Thoracic aorta (tissue), 2 donors: Measurements from ENCODE around the gene PPP1R15B. TPM values are rescaled to one million over a fixed set of nuclear protein-coding genes. Genes with fewer than 3 reads are reported as not detected.
A peak's percentile ranks its signal among the peaks of the same experiment; 100 is the strongest.

ENCODE experiments used
- ATAC-seq: fragments of 150-250 bp; one replicate; pipeline ENCODE4 v1.8.0; 2017; ENCODE audit warnings: low read depth; ENCODE audit not compliant: insufficient number of reproducible peaks, low FRiP score
- DNase-seq: peaks from one replicate; pipeline ENCODE4 v3.0.0-alpha.2; 2020; ENCODE audit warnings: low spot score
- H3K27ac ChIP-seq, 2 donors: fragments of 200-600 bp; sonication (generic); 1 replicate in 1 of 2; 2 replicates in 1 of 2; pipeline ENCODE4 v1.5.1; 2016; ENCODE audit warnings: mild to moderate bottlenecking in 2 of 2, moderate library complexity in 2 of 2
- H3K27me3 ChIP-seq: fragments of 200-600 bp; sonication (generic); replicated peaks from 2 replicates; pipeline ENCODE4 v1.6.0; 2016; ENCODE audit warnings: mild to moderate bottlenecking; ENCODE audit not compliant: insufficient read depth
- H3K36me3 ChIP-seq: fragments of 200-600 bp; sonication (generic); one replicate; pipeline ENCODE4 v1.5.1; 2016
- H3K4me1 ChIP-seq, 2 donors: fragments of 200-600 bp; sonication (generic); 1 replicate in 1 of 2; 2 replicates in 1 of 2; pipeline versions ENCODE4 v1.5.1 to v1.6.0; 2016; ENCODE audit warnings: low read depth in 2 of 2, mild to moderate bottlenecking in 1 of 2; ENCODE audit not compliant: control insufficient read depth in 1 of 2
- H3K4me3 ChIP-seq: fragments of 200-600 bp; sonication (generic); 2 replicates; pipeline ENCODE4 v1.5.1; 2016; ENCODE audit warnings: mild to moderate bottlenecking
- H3K9me3 ChIP-seq: fragments of 200-600 bp; sonication (generic); 2 replicates; pipeline ENCODE4 v1.5.1; 2016
- CTCF ChIP-seq: fragments of 200-600 bp; sonication (generic); IDR thresholded peaks from one replicate; pipeline ENCODE4 v1.5.1; 2019; ENCODE audit warnings: antibody characterized with exemption
- total RNA-seq, 2 donors: library from RNA; depleted of rRNA; stranded (reverse); fragments of >200 nt; gene quantifications; one replicate each; pipeline versions ENCODE4 v1.1.0 to v1.2.3, GENCODE V29; 2016

The PPP1R15B gene
- total RNA-seq, result 10 to 100 TPM; 40.1 to 64.5 TPM

DNA sequence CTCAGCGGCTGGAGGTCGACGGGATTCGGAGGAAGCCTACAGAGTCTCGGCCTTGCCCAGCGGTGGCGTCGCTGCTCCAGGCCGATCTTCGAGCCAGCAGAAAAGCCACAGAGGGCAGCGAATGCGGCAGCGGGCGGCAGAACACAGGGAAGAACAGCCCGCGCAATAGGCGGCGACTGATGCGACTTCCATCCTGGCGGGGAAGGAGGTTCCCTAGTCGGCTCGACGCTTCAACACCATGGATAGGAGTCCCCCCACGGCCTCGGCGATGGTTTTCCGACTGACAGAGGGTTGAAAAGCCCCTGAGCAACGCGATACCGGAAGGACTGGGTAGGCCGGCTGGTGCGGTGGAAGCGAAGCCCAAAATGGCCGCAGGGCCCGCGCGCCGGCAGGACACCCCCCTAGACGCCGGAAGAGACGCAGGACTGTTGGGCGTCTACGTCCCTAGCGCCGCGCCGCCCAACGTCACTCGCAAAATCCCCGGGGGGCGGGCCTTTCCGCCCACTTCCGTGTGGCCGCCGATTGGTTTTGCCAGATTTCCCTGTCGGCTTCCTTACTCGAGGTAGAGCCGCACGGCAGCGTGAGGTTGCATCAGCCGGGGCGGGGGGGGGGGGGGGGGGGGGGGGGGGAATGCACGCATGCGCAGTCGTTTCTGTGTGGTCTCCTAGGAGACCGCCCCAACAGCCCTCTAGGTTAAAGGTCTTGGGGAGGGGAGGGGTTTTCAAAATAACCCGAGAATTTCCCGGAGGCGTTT, at the start of gene PPP1R15B:
TSS of gene PPP1R15B (minus strand) at position 367 of the 754 bp plus-strand sequence. CDS start 406 bp downstream, outside the sequence.
- peak within 1 kb of the TSS; percentile 100 for H3K27ac ChIP-seq
- DNase-seq, result peak; percentile 85

GRCh38 chr1:204460346-204460745, 48.7 kb upstream of the PPP1R15B start:
- H3K36me3 ChIP-seq, result peaks cover 35% of the 10 kb centered on the region
- ATAC-seq (no peak), DNase-seq (no peak)
- H3K27ac ChIP-seq, result no peak overlapping the region
- H3K4me3 ChIP-seq, result no peak overlapping the region
- no peak for TF ChIP-seq CTCF
- peaks cover 21 to 29% of the 10 kb centered on the region in 2 donors for H3K4me1 ChIP-seq
- H3K27me3 ChIP-seq, result no peaks in the 10 kb centered on the region
- H3K9me3 ChIP-seq, result no peaks in the 10 kb centered on the region

More for the DNA sequence above, at the start of gene PPP1R15B:
- Histone ChIP-seq H3K36me3 (no peaks in the 10 kb centered on the region), H3K4me1 (peaks cover 11 to 18% of the 10 kb centered on the region in 2 donors), H3K4me3 (peak within 1 kb of the TSS; percentile 97), H3K27me3 (no peaks in the 10 kb centered on the region), H3K9me3 (no peaks in the 10 kb centered on the region)
- no peak for TF ChIP-seq CTCF
- peak; percentile 78 for ATAC-seq

DNA sequence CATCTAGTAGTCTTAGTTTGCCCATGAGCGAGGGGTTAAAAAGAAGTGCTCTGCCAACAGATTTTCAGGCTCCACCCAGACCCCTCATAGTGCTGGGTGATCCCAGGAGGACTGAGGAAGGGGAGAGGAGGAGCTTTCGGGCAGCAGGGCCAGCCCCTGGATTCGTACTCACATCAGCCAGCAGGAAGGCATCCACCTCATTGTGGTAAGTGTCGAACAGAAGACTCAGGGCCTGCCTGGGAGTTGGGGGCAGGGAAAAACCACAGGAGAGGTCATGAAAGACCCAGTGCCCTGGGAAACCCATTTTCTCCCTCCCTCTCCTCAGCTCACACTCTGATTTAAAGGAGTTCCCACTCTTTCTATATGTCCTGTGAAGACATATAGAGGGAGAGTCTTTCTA, 48.1 kb upstream of the PPP1R15B start:
- H3K36me3 ChIP-seq, result peaks cover 42% of the 10 kb centered on the region
- no peak for TF ChIP-seq CTCF
- no peaks in the 10 kb centered on the region for H3K27me3 ChIP-seq
- ATAC-seq (no peak), DNase-seq (no peak)
- peaks cover 14 to 23% of the 10 kb centered on the region in 2 donors for H3K4me1 ChIP-seq
- no peak overlapping the region for H3K4me3 ChIP-seq
- H3K27ac ChIP-seq, result no peak overlapping the region
- H3K9me3 ChIP-seq, result no peaks in the 10 kb centered on the region

DNA sequence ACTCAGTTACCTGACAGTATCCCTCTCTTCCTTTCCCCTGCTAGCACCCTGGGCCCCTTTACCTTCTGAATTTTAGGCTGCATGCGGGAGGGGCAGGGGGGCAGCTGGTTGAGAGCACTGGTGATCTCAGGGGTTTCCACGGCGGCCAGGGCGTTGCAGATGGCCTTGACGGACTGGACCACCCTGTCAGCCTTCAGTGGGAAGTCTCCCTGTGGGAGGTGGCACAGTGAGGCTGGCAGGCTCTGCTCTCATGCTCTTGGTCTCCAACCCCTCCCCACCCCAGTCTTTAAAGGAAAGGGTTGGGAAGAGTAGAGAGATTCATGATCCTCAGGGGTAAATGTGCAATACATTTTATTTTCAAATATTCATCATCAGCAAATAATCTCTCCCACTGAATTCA, 46.0 kb upstream of the PPP1R15B start:
- DNase-seq (no peak), ATAC-seq (no peak)
- H3K9me3 ChIP-seq, result no peaks in the 10 kb centered on the region
- no peak overlapping the region for H3K27ac ChIP-seq
- no peak for TF ChIP-seq CTCF
- peaks cover 56% of the 10 kb centered on the region for H3K36me3 ChIP-seq
- peaks cover 0 to 3% of the 10 kb centered on the region in 2 donors for H3K4me1 ChIP-seq
- H3K4me3 ChIP-seq, result no peak overlapping the region
- H3K27me3 ChIP-seq, result no peaks in the 10 kb centered on the region

- no peaks in the 10 kb centered on the region for H3K27me3 ChIP-seq
- no peak overlapping the region for H3K4me3 ChIP-seq
- H3K27ac ChIP-seq, result no peak overlapping the region
- DNase-seq (no peak), ATAC-seq (no peak)
- H3K36me3 ChIP-seq, result peaks cover 56% of the 10 kb centered on the region
- peaks cover 0 to 8% of the 10 kb centered on the region in 2 donors for H3K4me1 ChIP-seq
- TF ChIP-seq CTCF, result no peak
- H3K9me3 ChIP-seq, result no peaks in the 10 kb centered on the region
These were observed 45.3 kb upstream of the PPP1R15B start for GRCh38 chr1:204456826-204457442.
